ENCODE data around the gene OTOP2. TPM values are rescaled to one million over a fixed set of nuclear protein-coding genes. Genes with fewer than 3 reads are reported as not detected.
A peak's percentile ranks its signal among the peaks of the same experiment; 100 is the strongest.

OTOP2 gene
- total and polyA plus RNA-seq, 2 of the 8 experiments (the other 6 are each of a cell fraction or from before 2014, with no cell fraction given): 0.23 TPM; not detected in 1

GRCh38 chr17:74950207-74950606 lies 26.1 kb downstream of the OTOP2 start:
- H4K8ac ChIP-seq (ENCODE audit: extremely low read depth, insufficient read depth, low read length): no peak overlapping the region
- TF ChIP-seq EP300 (IDR thresholded peaks at IDR 0.05; ENCODE audit: borderline replicate concordance in 1 of 2, low read depth in 2 of 2, low read length in 2 of 2) (no peak), E2F6 (IDR thresholded peaks at IDR 0.05) (no peak)
- H4K5ac ChIP-seq (ENCODE audit: insufficient read length, low read depth, low read length): no peak overlapping the region
- H3K79me1 ChIP-seq (ENCODE audit: low read depth, low read length): no peaks in the 10 kb centered on the region; the same call in 1 of the 2 replicates
- no peak overlapping the region for H3K4me3 ChIP-seq (ENCODE audit: extremely low read depth in 1 of 4, insufficient read depth in 2 of 4, low read depth in 3 of 4, low read length in 4 of 4)
- no peaks in the 10 kb centered on the region for H3K23me2 ChIP-seq (ENCODE audit: low read depth, low read length)
- no peak overlapping the region for H3K56ac ChIP-seq (replicated peaks; ENCODE audit: insufficient read length, low read depth, low read length)
- no peak for DNase-seq (ENCODE audit: low read depth in 1 of 2, low spot score in 2 of 2)
- peak overlapping the region; percentile 52 for H4K91ac ChIP-seq (replicated peaks; ENCODE audit: insufficient read length, low read length)
- H2BK15ac ChIP-seq (ENCODE audit: low read length): 0 out of 2 replicates have a peak overlapping the region, but pooled peaks have one; percentile 19
- no peak overlapping the region for H3K4ac ChIP-seq (replicated peaks; ENCODE audit: insufficient read length, low read depth, low read length)
- H2AK5ac ChIP-seq (ENCODE audit: low read depth, low read length): no peak overlapping the region
- FAIRE-seq: no peak
- ChIA-PET CTCF (ENCODE audit: partially characterized antibody) (interaction anchor here (1.4 to 49.9 kb wide), 4 partner anchors 1 to 85 kb away, joined by 4 to 1072 read pairs (median 540); partner anchors contain the start of genes OTOP2, OTOP3 and USH1G), POLR2A (ENCODE audit: partially characterized antibody) (no interaction called here)
- H2BK120ac ChIP-seq (replicated peaks; ENCODE audit: low read depth, low read length): no peak overlapping the region
- H4K20me1 ChIP-seq (replicated peaks in 1 of 2; ENCODE audit: control insufficient read depth in 1 of 2, insufficient read depth in 2 of 2, low read length in 2 of 2): peaks cover 0 to 2% of the 10 kb centered on the region in 2 experiments
- 0 out of 2 replicates have a peak overlapping the region, but pooled peaks have one; percentile 68 for H2BK5ac ChIP-seq (ENCODE audit: low read depth, low read length)
- peaks cover 0 to 5% (median 2%) of the 10 kb centered on the region in 4 experiments; a peak in 2 of 7 replicates for H3K4me1 ChIP-seq (replicated peaks in 1 of 4; ENCODE audit: control insufficient read depth in 3 of 4, insufficient read depth in 4 of 4, low read length in 3 of 4)
- H3K27me3 ChIP-seq (replicated peaks in 1 of 4; ENCODE audit: control insufficient read depth in 3 of 4, extremely low read depth in 1 of 4, insufficient read depth in 3 of 4, low read length in 3 of 4): peaks cover 0 to 6% (median 0%) of the 10 kb centered on the region in 4 experiments; a peak in 2 of 7 replicates
- H3K9ac ChIP-seq (replicated peaks in 1 of 4; ENCODE audit: extremely low read depth in 1 of 4, low read depth in 3 of 4, low read length in 3 of 4): no peak overlapping the region
- H2AFZ ChIP-seq (ENCODE audit: low read length): no peak overlapping the region
- H3K9me3 ChIP-seq (ENCODE audit: insufficient read depth in 2 of 2, low read depth in 1 of 2, low read length in 1 of 2): no peaks in the 10 kb centered on the region
- H3K27ac ChIP-seq (ENCODE audit: low read depth, low read length): no peak overlapping the region
- no peak overlapping the region for H3K14ac ChIP-seq (ENCODE audit: insufficient read length)
- H3K18ac ChIP-seq (ENCODE audit: extremely low read depth, low read length): no peak overlapping the region; the same call in 1 of the 2 replicates
- no peaks in the 10 kb centered on the region for H3K79me2 ChIP-seq (ENCODE audit: control insufficient read depth in 1 of 2, insufficient read depth in 2 of 2, low read length in 2 of 2)
- whole genome bisulfite sequencing, 2 experiments (ENCODE audit: extremely low coverage in 1 of 2, insufficient coverage in 1 of 2, insufficient read length in 1 of 2, insufficient replicate concordance in 2 of 2, low coverage in 1 of 2, low lambda C conversion rate in 2 of 2, missing lambda C conversion rate in 1 of 2): 72% methylated on average over 8 of the region's 8 CpGs; no CpG with 5 or more reads in 1 of the 2 experiments
- no peak overlapping the region for H3K23ac ChIP-seq (ENCODE audit: insufficient read length)
- H3K36me3 ChIP-seq (ENCODE audit: control insufficient read depth in 2 of 4, insufficient read depth in 4 of 4, low read length in 3 of 4): no peaks in the 10 kb centered on the region
- no peak overlapping the region for H3K4me2 ChIP-seq (ENCODE audit: insufficient read depth in 1 of 2, low read depth in 2 of 2, low read length in 2 of 2)
- no peak overlapping the region for H2BK12ac ChIP-seq (ENCODE audit: low read depth, low read length)
- H2BK20ac ChIP-seq (ENCODE audit: low read length): no peak overlapping the region
